IPS-15b (cell line): ENCODE measurements around the gene CDKL4.
"Not testable (repeated sequence)": the region's sequence is repeated elsewhere in the genome, so short reads cannot be mapped to it uniquely, and the experiment has no call there.

Experiments
- H3K27me3 ChIP-seq: one replicate; pipeline ENCODE4 v1.6.1; 2013; ENCODE audit warnings: low read length; ENCODE audit not compliant: control insufficient read depth, insufficient read depth
- H3K36me3 ChIP-seq: one replicate; pipeline ENCODE4 v1.6.1; 2013; ENCODE audit warnings: low read length; ENCODE audit not compliant: control insufficient read depth, insufficient read depth
- H3K4me1 ChIP-seq: one replicate; pipeline ENCODE4 v1.6.1; 2013; ENCODE audit warnings: mild to moderate bottlenecking, low read length; ENCODE audit not compliant: control insufficient read depth, insufficient read depth
- H3K4me3 ChIP-seq: one replicate; pipeline ENCODE4 v1.5.1; 2013; ENCODE audit warnings: low read depth, low read length
- H3K9ac ChIP-seq: one replicate; pipeline ENCODE4 v1.6.1; 2013; ENCODE audit warnings: low read depth, mild to moderate bottlenecking, low read length
- H3K9me3 ChIP-seq: one replicate; pipeline ENCODE4 v1.6.1; 2013; ENCODE audit warnings: mild to moderate bottlenecking, low read length; ENCODE audit not compliant: control insufficient read depth, insufficient read depth

The CDKL4 gene

GRCh38 chr2:39150890-39151497 lies 92.8 kb downstream of the CDKL4 start:
- no peaks in the 10 kb centered on the region for H3K27me3 ChIP-seq
- H3K9ac ChIP-seq, result no peak overlapping the region
- no peaks in the 10 kb centered on the region for H3K36me3 ChIP-seq
- H3K9me3 ChIP-seq, result no peaks in the 10 kb centered on the region
- peaks cover 2% of the 10 kb centered on the region for H3K4me1 ChIP-seq
- H3K4me3 ChIP-seq, result no peak overlapping the region

DNA sequence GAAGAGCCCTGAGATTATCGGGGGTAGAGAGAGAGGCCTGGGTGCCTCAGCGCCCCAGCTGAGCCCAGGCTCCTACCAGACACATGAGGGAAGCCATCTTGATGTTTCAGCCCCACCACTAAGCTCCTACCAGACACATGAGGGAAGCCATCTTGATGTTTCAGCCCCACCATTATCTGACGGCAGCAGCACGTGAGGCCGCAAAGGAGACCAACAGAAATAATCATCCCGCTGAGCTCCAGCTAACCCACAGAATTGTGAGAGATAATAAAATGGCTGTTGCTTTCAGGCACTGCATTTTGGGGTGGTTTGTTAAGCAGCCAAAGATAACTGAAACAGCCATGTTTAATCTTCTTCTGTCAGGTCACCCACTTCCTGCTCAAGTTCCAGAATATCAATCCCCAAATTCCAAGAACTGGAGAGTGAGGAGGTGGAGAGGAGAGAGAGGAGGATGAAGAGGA lies 93.6 kb downstream of the CDKL4 start:
- H3K4me1 ChIP-seq, result peaks cover 2% of the 10 kb centered on the region
- no peak overlapping the region for H3K4me3 ChIP-seq
- H3K27me3 ChIP-seq, result no peaks in the 10 kb centered on the region
- no peaks in the 10 kb centered on the region for H3K9me3 ChIP-seq
- H3K9ac ChIP-seq, result no peak overlapping the region
- no peaks in the 10 kb centered on the region for H3K36me3 ChIP-seq

GRCh38 chr2:39146630-39147029 lies 97.1 kb downstream of the CDKL4 start:
- H3K4me1 ChIP-seq, result peaks cover 6% of the 10 kb centered on the region
- H3K4me3 ChIP-seq, result no peak overlapping the region
- H3K27me3 ChIP-seq, result no peaks in the 10 kb centered on the region
- no peak overlapping the region for H3K9ac ChIP-seq
- H3K36me3 ChIP-seq, result no peaks in the 10 kb centered on the region
- no peaks in the 10 kb centered on the region for H3K9me3 ChIP-seq

DNA sequence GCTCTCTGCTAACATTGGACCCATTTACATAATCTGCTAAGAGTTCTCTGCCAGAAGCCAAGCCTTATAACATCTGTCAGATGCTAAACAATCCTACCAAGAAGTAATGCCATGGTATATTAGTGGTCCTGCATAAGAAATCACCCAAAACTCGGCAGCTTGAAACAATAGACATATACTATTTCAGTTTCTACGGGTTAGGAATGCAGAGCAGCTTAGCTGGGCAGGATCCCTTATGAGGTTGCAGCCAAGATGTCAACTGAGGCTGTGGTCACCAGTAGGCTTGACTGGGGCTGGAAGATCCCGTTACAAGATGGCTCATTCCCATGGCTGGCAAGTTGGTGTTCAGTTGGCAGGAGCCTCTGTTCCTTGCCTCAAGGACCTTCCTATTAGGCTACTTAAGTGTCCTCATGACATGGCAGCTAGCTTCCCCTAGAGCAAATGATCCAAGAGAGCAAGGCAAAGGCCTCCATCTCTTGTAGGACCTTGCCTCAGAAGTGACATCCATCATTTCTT lies 97.8 kb downstream of the CDKL4 start:
- no peak overlapping the region for H3K4me3 ChIP-seq
- no peaks in the 10 kb centered on the region for H3K36me3 ChIP-seq
- no peaks in the 10 kb centered on the region for H3K27me3 ChIP-seq
- peaks cover 8% of the 10 kb centered on the region for H3K4me1 ChIP-seq
- no peak overlapping the region for H3K9ac ChIP-seq
- no peaks in the 10 kb centered on the region for H3K9me3 ChIP-seq

DNA sequence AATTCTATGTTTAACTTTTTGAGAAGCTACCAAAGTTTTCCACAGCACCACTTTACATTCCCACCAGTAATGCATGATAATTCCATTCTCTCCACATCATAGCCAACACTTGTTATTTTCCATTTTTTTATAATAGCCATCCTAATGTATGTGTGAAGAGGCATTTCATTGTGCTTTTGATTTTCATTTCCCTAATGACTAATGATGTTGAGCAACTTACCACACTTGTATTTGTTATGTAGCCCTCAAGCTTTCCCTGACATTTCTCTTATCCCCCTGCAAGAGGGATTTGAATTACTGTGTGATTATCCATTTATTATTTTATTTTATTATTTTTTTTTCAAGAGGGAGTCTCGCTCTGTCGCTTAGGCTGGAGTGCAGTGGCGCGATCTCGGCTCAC lies 99.4 kb downstream of the CDKL4 start:
- Histone ChIP-seq H3K4me1 (peaks cover 8% of the 10 kb centered on the region), H3K36me3 (no peaks in the 10 kb centered on the region), H3K9ac (no peak overlapping the region)

DNA sequence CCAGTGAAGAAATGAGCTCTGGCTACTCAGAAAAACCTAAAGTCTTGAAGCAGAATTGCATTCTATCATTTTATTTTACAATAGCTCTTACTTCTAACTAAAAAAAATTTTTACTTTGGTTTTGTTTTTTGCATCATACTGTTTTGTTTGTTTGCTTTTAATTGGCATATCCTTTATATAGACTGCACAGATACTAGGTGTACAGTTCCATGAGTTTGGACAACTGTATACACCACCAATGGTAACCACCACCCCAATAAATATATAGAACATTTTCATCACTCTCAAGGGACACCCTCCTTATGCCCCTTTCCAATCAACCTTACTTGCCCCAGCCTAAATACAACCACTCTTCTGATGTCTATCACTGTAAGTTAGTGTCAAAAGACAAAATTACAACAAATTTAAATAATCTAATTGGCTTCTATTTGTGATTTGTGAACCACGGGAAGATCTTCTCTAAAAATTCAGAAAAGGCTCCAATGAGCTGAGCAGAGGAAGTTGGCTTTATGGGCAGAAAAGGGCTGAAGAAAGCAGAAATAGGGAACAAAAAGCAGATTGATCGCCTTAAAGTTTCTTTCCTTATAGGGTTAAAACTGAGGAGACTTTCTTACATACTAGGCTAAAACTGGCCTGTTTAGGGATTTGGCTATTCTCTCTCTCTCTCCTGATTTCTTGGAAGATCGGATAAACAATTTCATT lies 100.7 kb downstream of the CDKL4 start:
- no peaks in the 10 kb centered on the region for H3K9me3 ChIP-seq
- no peaks in the 10 kb centered on the region for H3K27me3 ChIP-seq
- no peaks in the 10 kb centered on the region for H3K36me3 ChIP-seq
- no peak overlapping the region for H3K4me3 ChIP-seq
- no peak overlapping the region for H3K9ac ChIP-seq
- H3K4me1 ChIP-seq, result peaks cover 12% of the 10 kb centered on the region

More for the DNA sequence above, 99.4 kb downstream of the CDKL4 start:
- no peak overlapping the region for H3K4me3 ChIP-seq
- H3K27me3 ChIP-seq, result no peaks in the 10 kb centered on the region
- no peaks in the 10 kb centered on the region for H3K9me3 ChIP-seq

DNA sequence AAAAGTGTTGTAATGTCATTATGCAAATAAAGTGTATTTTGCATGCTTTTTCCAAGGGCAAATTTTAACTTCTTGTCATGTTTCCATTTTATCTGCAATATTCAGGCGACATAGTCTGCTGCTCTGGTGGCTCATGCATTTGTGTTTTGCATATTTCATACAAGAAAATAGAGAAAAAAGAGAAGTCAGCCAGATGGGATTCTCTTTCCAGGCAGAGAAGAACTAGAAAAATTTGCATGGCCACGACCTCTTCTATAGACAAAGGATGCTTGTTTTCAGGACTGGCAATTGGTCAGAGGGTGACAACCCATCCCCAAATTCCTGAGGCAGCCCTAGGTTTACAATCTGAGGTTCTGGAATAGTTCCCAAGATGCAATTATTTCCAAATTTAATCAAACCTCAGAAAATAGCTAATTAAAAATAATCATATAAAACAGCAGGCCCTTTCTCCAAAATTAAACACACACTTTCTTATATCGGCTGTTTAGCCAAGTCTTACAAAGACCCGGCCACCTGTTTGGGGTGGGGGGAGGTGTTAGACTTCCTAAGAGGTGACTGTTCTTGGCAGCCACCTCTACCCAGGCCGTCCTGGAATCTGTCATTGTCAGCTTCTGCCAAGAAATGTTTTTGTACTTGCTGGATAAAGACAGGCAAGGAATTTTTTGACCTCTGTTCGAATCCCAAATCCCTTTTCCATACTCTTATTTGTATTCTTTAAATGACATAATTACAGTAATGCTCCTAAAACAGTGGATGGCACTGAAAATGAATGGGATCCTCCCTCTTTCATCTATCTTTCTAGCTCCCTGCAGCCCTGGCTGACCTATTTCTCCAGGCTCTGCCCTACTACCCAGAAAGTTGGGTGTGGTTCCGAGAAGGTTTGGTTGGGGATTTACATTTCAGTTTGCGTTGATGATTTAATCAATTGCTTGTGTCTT lies 102.2 kb downstream of the CDKL4 start:
- Histone ChIP-seq H3K4me1 (peaks cover 12% of the 10 kb centered on the region), H3K4me3 (no peak overlapping the region), H3K36me3 (no peaks in the 10 kb centered on the region), H3K27me3 (no peaks in the 10 kb centered on the region), H3K9ac (no peak overlapping the region), H3K9me3 (no peaks in the 10 kb centered on the region)

DNA sequence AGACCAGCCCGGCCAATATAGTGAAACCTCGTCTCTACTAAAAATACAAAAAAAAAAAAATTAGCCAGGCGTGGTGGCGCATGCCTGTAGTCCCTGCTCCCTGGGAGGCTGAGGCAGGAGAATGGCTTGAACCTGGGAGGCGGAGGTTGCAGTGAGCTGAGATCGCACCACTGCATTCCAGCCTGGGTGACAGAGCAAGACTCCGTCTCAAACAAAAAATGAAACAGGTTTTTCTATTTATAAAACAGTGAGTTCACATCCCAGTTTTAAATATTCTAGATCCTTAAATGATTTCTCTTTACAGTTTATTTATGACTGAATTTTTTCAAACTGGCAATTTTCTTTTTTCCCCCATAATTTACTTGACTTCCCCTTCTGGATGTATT lies 102.8 kb downstream of the CDKL4 start:
- H3K9me3 ChIP-seq, H3K27me3 ChIP-seq, H3K4me3 ChIP-seq, H3K9ac ChIP-seq, H3K36me3 ChIP-seq: not testable (repeated sequence)
- peaks cover 12% of the 10 kb centered on the region for H3K4me1 ChIP-seq

DNA sequence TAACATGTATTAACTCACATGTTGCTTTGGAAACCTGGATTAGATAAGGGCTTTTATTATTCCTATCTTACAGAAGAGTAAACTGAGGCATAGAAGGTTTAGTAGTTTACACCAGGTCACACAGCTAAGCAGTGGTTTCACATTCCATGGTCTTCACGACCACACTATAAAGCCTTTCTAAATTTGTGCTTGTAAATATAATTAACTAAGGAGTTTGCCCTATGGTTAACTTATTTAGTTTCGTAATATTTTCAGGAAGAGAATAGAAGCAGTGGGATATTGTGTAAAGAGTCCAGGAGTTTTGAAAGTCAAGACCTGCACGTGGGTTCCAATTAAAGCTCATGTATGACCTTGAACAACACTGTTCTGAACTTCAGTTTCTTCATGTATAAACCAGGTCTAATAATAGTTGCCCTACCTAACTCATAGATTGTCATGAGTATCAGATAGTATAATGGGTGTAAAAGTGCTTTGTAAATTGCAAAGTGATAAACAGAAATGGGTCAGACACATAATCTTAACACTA lies 103.4 kb downstream of the CDKL4 start:
- Histone ChIP-seq H3K4me1 (peaks cover 12% of the 10 kb centered on the region), H3K9me3 (no peaks in the 10 kb centered on the region), H3K4me3 (no peak overlapping the region), H3K9ac (no peak overlapping the region), H3K27me3 (no peaks in the 10 kb centered on the region), H3K36me3 (no peaks in the 10 kb centered on the region)

DNA sequence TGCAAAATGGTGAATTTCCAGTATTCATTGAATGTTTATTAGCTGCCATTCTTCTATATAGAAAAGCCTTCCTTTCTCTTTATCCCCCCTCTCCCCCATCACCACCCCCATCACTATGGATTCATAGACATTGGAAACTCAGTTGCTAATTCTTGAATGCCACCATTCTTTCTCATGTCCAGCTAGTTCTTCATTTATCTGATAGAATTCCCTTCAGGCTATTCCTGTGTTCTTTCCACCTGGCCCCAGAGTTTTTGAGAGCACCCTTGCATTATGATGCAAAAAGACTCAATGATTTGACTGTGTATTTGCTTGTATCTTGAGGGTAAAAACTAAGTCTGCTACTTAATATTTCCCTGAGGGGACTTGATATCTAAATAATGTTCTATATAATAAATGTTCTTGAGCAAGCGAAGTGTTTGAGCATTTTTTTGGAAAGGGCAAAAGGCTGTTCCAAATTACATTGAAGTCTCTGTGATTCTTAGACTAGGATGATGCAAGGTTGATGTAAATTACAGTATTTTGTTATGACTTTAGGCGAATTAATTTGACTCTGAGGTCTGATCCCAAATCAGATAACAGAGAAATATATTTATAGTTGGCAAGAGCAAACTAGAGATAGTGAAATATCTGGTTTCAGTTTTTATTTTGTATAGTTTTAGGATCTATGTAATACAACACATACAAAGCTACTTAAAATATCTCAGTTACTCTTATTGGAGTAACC lies 104.1 kb downstream of the CDKL4 start:
- H3K27me3 ChIP-seq, result no peaks in the 10 kb centered on the region
- no peak overlapping the region for H3K9ac ChIP-seq
- peaks cover 12% of the 10 kb centered on the region for H3K4me1 ChIP-seq
- no peak overlapping the region for H3K4me3 ChIP-seq
- H3K36me3 ChIP-seq, result no peaks in the 10 kb centered on the region
- no peaks in the 10 kb centered on the region for H3K9me3 ChIP-seq

DNA sequence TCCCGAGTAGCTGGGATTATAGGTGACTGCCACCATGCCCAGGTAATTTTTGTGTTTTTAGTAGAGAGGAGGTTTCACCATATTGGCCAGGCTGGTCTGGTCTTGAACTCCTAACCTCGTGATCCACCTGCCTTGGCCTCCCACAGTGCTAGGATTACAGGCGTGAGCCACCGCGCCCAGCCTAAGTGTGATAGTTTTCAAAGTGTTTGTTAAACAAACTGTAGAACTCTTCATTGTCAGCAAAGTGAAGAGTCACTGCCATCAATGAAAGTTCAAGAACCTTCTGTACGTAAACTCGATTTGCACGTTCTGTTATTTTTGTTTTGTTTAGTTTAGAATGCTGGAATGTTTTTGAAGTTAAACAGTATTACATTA lies 104.9 kb downstream of the CDKL4 start:
- no peaks in the 10 kb centered on the region for H3K9me3 ChIP-seq
- no peaks in the 10 kb centered on the region for H3K36me3 ChIP-seq
- peaks cover 12% of the 10 kb centered on the region for H3K4me1 ChIP-seq
- no peak overlapping the region for H3K4me3 ChIP-seq
- H3K9ac ChIP-seq, result no peak overlapping the region
- H3K27me3 ChIP-seq, result no peaks in the 10 kb centered on the region
